ENCODE results near the gene MARK2. TPM values are rescaled to one million over a fixed set of nuclear protein-coding genes. Genes with fewer than 3 reads are reported as not detected.
A peak's percentile ranks its signal among the peaks of the same experiment; 100 is the strongest.

Gene MARK2
- total RNA-seq, 4 donors from 2014 or later, result 47.0 to 91.0 (median 62.2) TPM

DNA sequence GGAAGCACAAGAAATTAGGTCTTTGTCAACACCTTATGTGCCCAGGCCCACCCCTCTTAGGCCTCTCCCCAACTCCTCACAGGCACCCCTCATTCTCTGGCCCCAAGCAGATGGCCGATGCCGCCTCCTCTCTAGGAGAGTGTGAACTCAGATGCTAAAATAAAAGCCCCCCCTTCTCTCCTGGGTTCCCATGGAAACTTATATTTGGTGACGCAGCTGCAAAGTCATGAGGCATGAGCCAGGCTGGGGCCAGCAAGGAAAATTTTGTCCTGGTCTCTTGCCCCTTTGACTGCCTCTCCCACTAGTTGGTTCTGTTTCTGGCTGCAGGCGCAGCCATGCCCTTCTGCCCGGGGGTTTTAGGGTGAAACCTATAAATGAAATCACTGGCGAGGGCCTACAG lies 66.3 kb downstream of the MARK2 start:
- H3K36me3 ChIP-seq, result peaks cover 65 to 100% (median 73%) of the 10 kb centered on the region in 3 donors
- H3K27ac ChIP-seq, result no peak overlapping the region
- H3K4me3 ChIP-seq, result no peak overlapping the region
- H3K9me3 ChIP-seq, result no peaks in the 10 kb centered on the region
- no peak for DNase-seq
- H3K4me1 ChIP-seq, result peaks cover 0 to 24% (median 5%) of the 10 kb centered on the region in 3 donors
- H3K27me3 ChIP-seq, result no peaks in the 10 kb centered on the region
- intact Hi-C loops (cut with DNase I), result no loop called here
- TF ChIP-seq, protein P1, sequence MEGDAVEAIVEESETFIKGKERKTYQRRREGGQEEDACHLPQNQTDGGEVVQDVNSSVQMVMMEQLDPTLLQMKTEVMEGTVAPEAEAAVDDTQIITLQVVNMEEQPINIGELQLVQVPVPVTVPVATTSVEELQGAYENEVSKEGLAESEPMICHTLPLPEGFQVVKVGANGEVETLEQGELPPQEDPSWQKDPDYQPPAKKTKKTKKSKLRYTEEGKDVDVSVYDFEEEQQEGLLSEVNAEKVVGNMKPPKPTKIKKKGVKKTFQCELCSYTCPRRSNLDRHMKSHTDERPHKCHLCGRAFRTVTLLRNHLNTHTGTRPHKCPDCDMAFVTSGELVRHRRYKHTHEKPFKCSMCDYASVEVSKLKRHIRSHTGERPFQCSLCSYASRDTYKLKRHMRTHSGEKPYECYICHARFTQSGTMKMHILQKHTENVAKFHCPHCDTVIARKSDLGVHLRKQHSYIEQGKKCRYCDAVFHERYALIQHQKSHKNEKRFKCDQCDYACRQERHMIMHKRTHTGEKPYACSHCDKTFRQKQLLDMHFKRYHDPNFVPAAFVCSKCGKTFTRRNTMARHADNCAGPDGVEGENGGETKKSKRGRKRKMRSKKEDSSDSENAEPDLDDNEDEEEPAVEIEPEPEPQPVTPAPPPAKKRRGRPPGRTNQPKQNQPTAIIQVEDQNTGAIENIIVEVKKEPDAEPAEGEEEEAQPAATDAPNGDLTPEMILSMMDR (IDR thresholded peaks at IDR 0.05), result no peak
- TF ChIP-seq POLR2A (IDR thresholded peaks at IDR 0.05), result no peak
- 78 to 95% methylated on average over 4 of the region's 6 CpGs for WGBS, 2 donors

DNA sequence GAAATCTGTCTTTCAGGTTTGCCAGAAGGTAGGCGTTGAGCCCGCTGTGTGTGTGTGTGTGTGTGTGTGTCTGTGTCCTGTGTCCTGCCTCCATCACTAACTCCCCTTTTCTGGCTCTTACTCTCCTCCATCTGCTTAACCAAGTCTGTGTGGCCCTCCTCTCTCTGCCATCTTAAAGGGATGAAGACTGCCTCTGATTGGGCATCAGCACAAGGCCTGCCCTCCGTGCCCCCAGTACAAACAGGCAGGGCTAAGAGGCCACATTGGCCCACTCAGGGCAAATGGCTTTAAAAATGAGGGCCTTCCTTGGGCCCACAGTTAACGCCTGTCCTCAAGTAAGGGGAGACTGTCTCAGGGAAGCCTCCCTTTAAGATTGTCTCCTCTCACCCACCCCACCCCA lies 67.2 kb downstream of the MARK2 start:
- H3K36me3 ChIP-seq, result peaks cover 56 to 100% (median 66%) of the 10 kb centered on the region in 3 donors
- H3K4me1 ChIP-seq, result peaks cover 0 to 29% (median 5%) of the 10 kb centered on the region in 3 donors
- intact Hi-C loops (cut with DNase I), result no loop called here
- H3K4me3 ChIP-seq, result no peak overlapping the region
- TF ChIP-seq, protein P1 (IDR thresholded peaks at IDR 0.05), result no peak
- no peak for TF ChIP-seq POLR2A (IDR thresholded peaks at IDR 0.05)
- no peak for DNase-seq
- no peak overlapping the region for H3K27ac ChIP-seq
- 81 to 100% methylated on average over 2 to 3 of the region's 4 CpGs for WGBS, 2 donors
- no peaks in the 10 kb centered on the region for H3K9me3 ChIP-seq
- H3K27me3 ChIP-seq, result no peaks in the 10 kb centered on the region

DNA sequence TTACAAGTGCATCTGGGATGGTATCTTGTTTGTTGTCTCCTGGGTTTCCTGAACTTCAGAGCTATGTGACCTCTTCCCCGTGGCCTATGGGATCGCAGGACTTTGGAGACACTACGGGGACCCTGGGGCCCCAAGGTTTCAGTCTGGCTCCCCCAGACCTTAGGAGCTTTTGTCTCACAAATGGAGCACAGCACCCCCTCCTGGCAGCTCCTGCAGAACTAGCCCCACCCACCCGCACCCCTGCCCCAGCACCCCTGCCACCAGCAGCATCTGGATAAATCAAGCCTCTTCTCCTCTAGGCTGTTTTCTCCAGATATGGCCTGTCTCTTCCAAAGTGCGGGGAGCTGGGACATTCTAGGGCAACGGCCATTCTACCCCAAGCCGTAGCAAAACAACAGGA lies 67.7 kb downstream of the MARK2 start:
- peaks cover 56 to 100% (median 66%) of the 10 kb centered on the region in 3 donors for H3K36me3 ChIP-seq
- H3K4me1 ChIP-seq, result peaks cover 0 to 30% (median 5%) of the 10 kb centered on the region in 3 donors
- H3K27ac ChIP-seq, result no peak overlapping the region
- no peak overlapping the region for H3K4me3 ChIP-seq
- 80 to 91% methylated on average over 3 to 4 of the region's 7 CpGs for WGBS, 2 donors
- intact Hi-C loops (cut with DNase I), result no loop called here
- no peak for TF ChIP-seq POLR2A (IDR thresholded peaks at IDR 0.05)
- TF ChIP-seq, protein P1 (IDR thresholded peaks at IDR 0.05), result peak in 1 of 6 experiments; percentile 12
- DNase-seq, result no peak
- H3K27me3 ChIP-seq, result no peaks in the 10 kb centered on the region
- no peaks in the 10 kb centered on the region for H3K9me3 ChIP-seq

DNA sequence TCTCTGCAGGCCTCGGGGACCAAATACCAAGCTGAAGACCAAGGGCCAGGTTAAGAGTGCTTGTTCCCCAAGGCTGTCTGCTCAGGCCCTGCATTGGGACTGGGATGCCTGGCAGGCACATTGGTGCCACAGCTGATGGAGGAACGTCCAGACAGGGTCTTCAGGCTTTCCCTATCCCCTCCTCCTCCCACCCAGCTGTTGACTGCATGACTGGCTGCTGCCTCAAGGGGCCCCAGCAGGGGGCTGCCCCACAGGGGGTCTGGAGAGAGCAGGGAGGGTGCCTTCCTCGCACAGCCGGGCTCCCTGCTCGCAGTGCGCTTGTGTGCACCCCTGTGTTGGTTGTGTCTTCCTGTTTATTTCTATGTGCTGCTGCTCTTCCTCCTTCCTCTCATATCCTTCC lies 68.2 kb downstream of the MARK2 start:
- DNase-seq, result no peak
- H3K27me3 ChIP-seq, result no peaks in the 10 kb centered on the region
- 73 to 100% methylated on average over 2 to 5 of the region's 6 CpGs for WGBS, 2 donors
- H3K36me3 ChIP-seq, result peaks cover 54 to 95% (median 66%) of the 10 kb centered on the region in 3 donors
- no peak overlapping the region for H3K27ac ChIP-seq
- no peak overlapping the region for H3K4me3 ChIP-seq
- peaks cover 0 to 30% (median 5%) of the 10 kb centered on the region in 3 donors for H3K4me1 ChIP-seq
- TF ChIP-seq POLR2A (IDR thresholded peaks at IDR 0.05), result no peak
- TF ChIP-seq, protein P1 (IDR thresholded peaks at IDR 0.05), result no peak
- H3K9me3 ChIP-seq, result no peaks in the 10 kb centered on the region
- intact Hi-C loops (cut with DNase I), result no loop called here

DNA sequence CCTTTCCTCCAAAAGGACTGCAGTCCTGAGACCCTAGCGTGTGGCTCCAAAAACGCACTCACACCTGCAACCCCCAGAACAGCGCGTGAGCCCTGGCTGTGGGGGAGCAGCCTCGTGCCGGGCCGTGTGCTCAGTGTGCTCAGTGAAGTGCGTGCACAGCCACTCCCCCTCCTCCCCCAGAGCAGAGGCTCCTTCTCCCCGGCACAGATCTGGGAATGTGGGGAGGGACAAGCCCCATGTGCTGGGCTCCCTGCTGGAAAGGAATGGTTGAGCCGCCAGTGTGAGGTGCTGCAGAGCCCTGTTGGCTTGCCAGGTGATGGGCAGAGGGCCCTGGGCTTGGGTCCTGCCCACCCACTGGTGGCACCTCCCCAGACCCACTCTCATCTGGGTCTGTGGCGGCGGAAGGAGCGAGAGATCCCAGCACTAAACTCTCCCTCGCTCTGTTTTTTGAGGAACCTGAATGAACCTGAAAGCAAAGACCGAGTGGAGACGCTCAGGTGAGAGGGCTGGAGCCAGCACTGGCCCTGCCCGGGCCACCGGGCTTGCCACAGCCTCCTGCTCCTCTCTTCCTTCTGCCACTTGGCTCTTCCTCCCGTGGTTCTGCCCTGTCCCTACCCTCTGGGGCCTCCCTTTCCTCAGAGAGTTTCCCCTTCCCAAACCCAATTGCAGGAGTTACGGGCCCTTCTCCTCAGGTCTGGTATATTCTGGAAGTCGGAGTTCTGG lies 69.1 kb downstream of the MARK2 start:
- Histone ChIP-seq H3K27me3 (no peaks in the 10 kb centered on the region), H3K36me3 (peaks cover 45 to 86% (median 57%) of the 10 kb centered on the region in 3 donors), H3K4me1 (peaks cover 0 to 30% (median 5%) of the 10 kb centered on the region in 3 donors), H3K4me3 (no peak overlapping the region), H3K27ac (no peak overlapping the region), H3K9me3 (no peaks in the 10 kb centered on the region)
- TF ChIP-seq POLR2A (IDR thresholded peaks at IDR 0.05), result no peak
- TF ChIP-seq, protein P1 (IDR thresholded peaks at IDR 0.05), result no peak
- intact Hi-C loops (cut with DNase I), result no loop called here
- 78 to 83% methylated on average over 9 to 11 of the region's 21 CpGs for WGBS, 2 donors
- DNase-seq, result no peak

All from esophagus squamous epithelium (tissue), 5 donors.